ENCODE results near the gene TNFAIP2. TPM values are rescaled to one million over a fixed set of nuclear protein-coding genes. Genes with fewer than 3 reads are reported as not detected.

The TNFAIP2 gene
- total RNA-seq, 4 donors from 2014 or later: 25.1 to 76.3 (median 52.7) TPM

GRCh38 chr14:103160321-103161053 lies 37.2 kb downstream of the TNFAIP2 start:
- H3K4me3 ChIP-seq: no peak overlapping the region
- no peak for DNase-seq
- 89 to 93% methylated on average over 3 to 13 of the region's 13 CpGs for WGBS, 2 donors (ENCODE audit: low coverage in 1 of 2)
- TF ChIP-seq, protein P1, sequence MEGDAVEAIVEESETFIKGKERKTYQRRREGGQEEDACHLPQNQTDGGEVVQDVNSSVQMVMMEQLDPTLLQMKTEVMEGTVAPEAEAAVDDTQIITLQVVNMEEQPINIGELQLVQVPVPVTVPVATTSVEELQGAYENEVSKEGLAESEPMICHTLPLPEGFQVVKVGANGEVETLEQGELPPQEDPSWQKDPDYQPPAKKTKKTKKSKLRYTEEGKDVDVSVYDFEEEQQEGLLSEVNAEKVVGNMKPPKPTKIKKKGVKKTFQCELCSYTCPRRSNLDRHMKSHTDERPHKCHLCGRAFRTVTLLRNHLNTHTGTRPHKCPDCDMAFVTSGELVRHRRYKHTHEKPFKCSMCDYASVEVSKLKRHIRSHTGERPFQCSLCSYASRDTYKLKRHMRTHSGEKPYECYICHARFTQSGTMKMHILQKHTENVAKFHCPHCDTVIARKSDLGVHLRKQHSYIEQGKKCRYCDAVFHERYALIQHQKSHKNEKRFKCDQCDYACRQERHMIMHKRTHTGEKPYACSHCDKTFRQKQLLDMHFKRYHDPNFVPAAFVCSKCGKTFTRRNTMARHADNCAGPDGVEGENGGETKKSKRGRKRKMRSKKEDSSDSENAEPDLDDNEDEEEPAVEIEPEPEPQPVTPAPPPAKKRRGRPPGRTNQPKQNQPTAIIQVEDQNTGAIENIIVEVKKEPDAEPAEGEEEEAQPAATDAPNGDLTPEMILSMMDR (IDR thresholded peaks at IDR 0.05): no peak
- TF ChIP-seq POLR2A (IDR thresholded peaks at IDR 0.05) (no peak), POLR2AphosphoS5 (IDR thresholded peaks at IDR 0.05) (no peak), EP300 (IDR thresholded peaks at IDR 0.05; ENCODE audit: low read depth) (no peak)
- H3K9me3 ChIP-seq: no peaks in the 10 kb centered on the region
- no peak overlapping the region for H3K27ac ChIP-seq
- H3K27me3 ChIP-seq: no peaks in the 10 kb centered on the region
- H3K4me1 ChIP-seq: no peaks in the 10 kb centered on the region
- no peaks in the 10 kb centered on the region for H3K36me3 ChIP-seq
- intact Hi-C loops (cut with DNase I; ENCODE audit: low total_unique reads) (no loop called here), in situ Hi-C loops (cut with MboI; ENCODE audit: low pct_ligation_motif_present in 1 of 4, low pct_unique_long_range_greater_than_20kb in 1 of 4, low sequenced_read_pairs in 3 of 4) (no loop called here)

DNA sequence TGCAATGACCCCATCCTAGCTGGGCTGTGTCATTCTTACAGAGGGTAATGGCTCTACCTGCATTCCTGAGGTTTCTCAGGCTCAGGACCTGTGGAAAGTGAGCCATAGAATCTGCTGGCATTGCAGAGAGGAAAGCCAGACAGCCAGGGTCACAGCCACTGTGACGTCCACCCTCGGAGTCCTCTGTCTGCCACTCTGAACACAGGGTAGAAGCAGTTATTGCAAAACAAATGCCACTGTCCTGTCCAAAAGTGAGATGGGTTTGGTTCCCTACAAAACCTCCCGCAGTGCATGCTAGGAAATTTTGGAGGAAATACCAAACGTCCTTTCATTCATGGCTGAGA lies 37.8 kb downstream of the TNFAIP2 start:
- Histone ChIP-seq H3K4me3 (no peak overlapping the region), H3K27ac (no peak overlapping the region), H3K36me3 (no peaks in the 10 kb centered on the region), H3K9me3 (no peaks in the 10 kb centered on the region), H3K4me1 (no peaks in the 10 kb centered on the region), H3K27me3 (no peaks in the 10 kb centered on the region)
- WGBS, 2 donors (ENCODE audit: low coverage in 1 of 2): 60% methylated on average over 4 of the region's 4 CpGs; no CpG with 5 or more reads in 1 of the 2 donors
- no peak for DNase-seq
- TF ChIP-seq POLR2AphosphoS5 (IDR thresholded peaks at IDR 0.05): no peak
- TF ChIP-seq, protein P1 (IDR thresholded peaks at IDR 0.05): no peak
- TF ChIP-seq EP300 (IDR thresholded peaks at IDR 0.05; ENCODE audit: low read depth): no peak
- TF ChIP-seq POLR2A (IDR thresholded peaks at IDR 0.05): no peak
- intact Hi-C loops (cut with DNase I; ENCODE audit: low total_unique reads) (no loop called here), in situ Hi-C loops (cut with MboI; ENCODE audit: low pct_ligation_motif_present in 1 of 4, low pct_unique_long_range_greater_than_20kb in 1 of 4, low sequenced_read_pairs in 3 of 4) (no loop called here)

- H3K4me3 ChIP-seq: no peak overlapping the region
- intact Hi-C loops (cut with DNase I; ENCODE audit: low total_unique reads) (no loop called here), in situ Hi-C loops (cut with MboI; ENCODE audit: low pct_ligation_motif_present in 1 of 4, low pct_unique_long_range_greater_than_20kb in 1 of 4, low sequenced_read_pairs in 3 of 4) (no loop called here)
- H3K27ac ChIP-seq: no peak overlapping the region
- H3K36me3 ChIP-seq: no peaks in the 10 kb centered on the region
- peaks cover 0 to under 1% of the 10 kb centered on the region in 2 donors for H3K9me3 ChIP-seq
- TF ChIP-seq POLR2AphosphoS5 (IDR thresholded peaks at IDR 0.05): no peak
- TF ChIP-seq, protein P1 (IDR thresholded peaks at IDR 0.05): no peak
- no peak for TF ChIP-seq EP300 (IDR thresholded peaks at IDR 0.05; ENCODE audit: low read depth)
- no peak for TF ChIP-seq POLR2A (IDR thresholded peaks at IDR 0.05)
- WGBS, 2 donors (ENCODE audit: low coverage in 1 of 2): 77 to 80% methylated on average over 1 to 5 of the region's 5 CpGs
- no peak for DNase-seq
- no peaks in the 10 kb centered on the region for H3K27me3 ChIP-seq
- no peaks in the 10 kb centered on the region for H3K4me1 ChIP-seq
Measured at GRCh38 chr14:103163199-103163598, 39.9 kb downstream of the TNFAIP2 start.

- no peaks in the 10 kb centered on the region for H3K4me1 ChIP-seq
- DNase-seq: no peak
- H3K27ac ChIP-seq: no peak overlapping the region
- intact Hi-C loops (cut with DNase I; ENCODE audit: low total_unique reads): no loop called here
- peaks cover 0 to 8% of the 10 kb centered on the region in 2 donors for H3K9me3 ChIP-seq
- H3K36me3 ChIP-seq: no peaks in the 10 kb centered on the region
- 70% methylated on average over 10 of the region's 10 CpGs; no CpG with 5 or more reads in 1 of the 2 donors for WGBS, 2 donors (ENCODE audit: low coverage in 1 of 2)
- H3K4me3 ChIP-seq: no peak overlapping the region
- TF ChIP-seq, protein P1 (IDR thresholded peaks at IDR 0.05): no peak
- no peak for TF ChIP-seq POLR2AphosphoS5 (IDR thresholded peaks at IDR 0.05)
- TF ChIP-seq POLR2A (IDR thresholded peaks at IDR 0.05): no peak
- TF ChIP-seq EP300 (IDR thresholded peaks at IDR 0.05; ENCODE audit: low read depth): no peak
- H3K27me3 ChIP-seq: no peaks in the 10 kb centered on the region
- in situ Hi-C loops (cut with MboI; ENCODE audit: low pct_ligation_motif_present in 1 of 4, low pct_unique_long_range_greater_than_20kb in 1 of 4, low sequenced_read_pairs in 3 of 4): no loop called here
Measured at GRCh38 chr14:103164006-103164405, 40.7 kb downstream of the TNFAIP2 start.

Data from transverse colon (tissue), 4 donors.